PC-9 (cell line): ENCODE data around the gene ZNF362. TPM values are rescaled to one million over a fixed set of nuclear protein-coding genes. Genes with fewer than 3 reads are reported as not detected.
A peak's percentile ranks its signal among the peaks of the same experiment; 100 is the strongest.

ENCODE experiments used
- BruUV-seq: library from RNA; stranded (reverse); fragments of 400-500 nt; replicated peaks from 2 replicates; lab custom pipeline; 2021; lab: Mats Ljungman, UMichigan
- CTCF ChIA-PET: fragments of 300-600 bp; sonication (Branson Sonifier 250); formaldehyde crosslinking; loops from one replicate; lab custom pipeline; 2022; ENCODE audit warnings: antibody characterized with exemption; lab: Charles Lee
- POLR2A ChIA-PET: fragments of 300-600 bp; sonication (Branson Sonifier 250); formaldehyde crosslinking; loops from one replicate; lab custom pipeline; 2022; ENCODE audit warnings: antibody characterized with exemption; ENCODE audit not compliant: unreplicated experiment; lab: Charles Lee
- DNase-seq, 2 experiments: peaks; one replicate each; pipeline versions ENCODE4 v3.0.0 to v3.0.0-alpha.2; 2015 to 2022; ENCODE audit warnings: mixed read lengths in 1 of 2
- H2AFZ ChIP-seq: fragments of 200-600 bp; sonication (generic); 2 replicates; pipeline ENCODE4 v1.8.1; 2017; ENCODE audit warnings: antibody characterized with exemption
- H3F3A ChIP-seq: fragments of 200-600 bp; sonication (generic); 2 replicates; pipeline ENCODE4 v1.8.1; 2017; ENCODE audit warnings: antibody characterized with exemption, mild to moderate bottlenecking, low read depth; ENCODE audit not compliant: insufficient read depth
- H3K27ac ChIP-seq: fragments of 200-600 bp; sonication (generic); 2 replicates; pipeline ENCODE4 v1.6.1; 2016; ENCODE audit warnings: mixed run types
- H3K27me3 ChIP-seq: fragments of 200-600 bp; sonication (generic); 2 replicates; pipeline ENCODE4 v1.6.1; 2016; ENCODE audit warnings: low read depth, mixed run types; ENCODE audit not compliant: insufficient read depth
- H3K36me3 ChIP-seq: fragments of 200-600 bp; sonication (generic); 2 replicates; pipeline ENCODE4 v1.6.1; 2016; ENCODE audit warnings: low read depth, mixed run types
- H3K4me1 ChIP-seq: fragments of 200-600 bp; sonication (generic); replicated peaks from 2 replicates; pipeline ENCODE4 v1.6.1; 2016; ENCODE audit warnings: mixed run types; ENCODE audit not compliant: insufficient read depth
- H3K4me2 ChIP-seq: fragments of 200-600 bp; sonication (generic); 2 replicates; pipeline ENCODE4 v1.6.1; 2017; ENCODE audit warnings: mixed run types
- H3K4me3 ChIP-seq: fragments of 200-600 bp; sonication (generic); 2 replicates; pipeline ENCODE4 v1.6.1; 2016; ENCODE audit warnings: mixed run types
- H3K79me2 ChIP-seq: fragments of 200-600 bp; sonication (generic); 2 replicates; pipeline ENCODE4 v1.6.1; 2017; ENCODE audit warnings: low read depth, mixed run types
- H3K9me2 ChIP-seq: fragments of 200-600 bp; sonication (generic); 2 replicates; pipeline ENCODE4 v1.8.1; 2017; ENCODE audit warnings: mild to moderate bottlenecking; ENCODE audit not compliant: insufficient read depth
- H3K9me3 ChIP-seq: fragments of 200-600 bp; sonication (generic); 2 replicates; pipeline ENCODE4 v1.8.1; 2016; ENCODE audit warnings: low read depth; ENCODE audit not compliant: insufficient read depth
- H4K20me1 ChIP-seq: fragments of 200-600 bp; sonication (generic); 2 replicates; pipeline ENCODE4 v1.8.1; 2017; ENCODE audit not compliant: insufficient read depth
- CTCF ChIP-seq: fragments of 200-600 bp; sonication (generic); conservative IDR thresholded peaks from 2 replicates; pipeline ENCODE4 v1.6.1; 2017; ENCODE audit warnings: mixed run types, antibody characterized with exemption, mild to moderate bottlenecking, moderate library complexity
- EZH2 ChIP-seq: fragments of 200-600 bp; sonication (generic); IDR thresholded peaks from 2 replicates; pipeline ENCODE4 v1.8.0; 2017; ENCODE audit warnings: antibody characterized with exemption, low read depth
- intact Hi-C: fragments of 100-400 bp; cut with micrococcal nuclease; formaldehyde crosslinking; loops from one replicate; pipeline ENCODE4 v1.10.0; 2022; ENCODE audit not compliant: unreplicated experiment
- total RNA-seq: library from RNA; stranded (reverse); gene quantifications from 2 replicates; pipeline ENCODE4 v1.2.3, GENCODE V29; 2021

ZNF362 gene
- total RNA-seq, 1 experiment from 2014 or later = 33.1 TPM

DNA sequence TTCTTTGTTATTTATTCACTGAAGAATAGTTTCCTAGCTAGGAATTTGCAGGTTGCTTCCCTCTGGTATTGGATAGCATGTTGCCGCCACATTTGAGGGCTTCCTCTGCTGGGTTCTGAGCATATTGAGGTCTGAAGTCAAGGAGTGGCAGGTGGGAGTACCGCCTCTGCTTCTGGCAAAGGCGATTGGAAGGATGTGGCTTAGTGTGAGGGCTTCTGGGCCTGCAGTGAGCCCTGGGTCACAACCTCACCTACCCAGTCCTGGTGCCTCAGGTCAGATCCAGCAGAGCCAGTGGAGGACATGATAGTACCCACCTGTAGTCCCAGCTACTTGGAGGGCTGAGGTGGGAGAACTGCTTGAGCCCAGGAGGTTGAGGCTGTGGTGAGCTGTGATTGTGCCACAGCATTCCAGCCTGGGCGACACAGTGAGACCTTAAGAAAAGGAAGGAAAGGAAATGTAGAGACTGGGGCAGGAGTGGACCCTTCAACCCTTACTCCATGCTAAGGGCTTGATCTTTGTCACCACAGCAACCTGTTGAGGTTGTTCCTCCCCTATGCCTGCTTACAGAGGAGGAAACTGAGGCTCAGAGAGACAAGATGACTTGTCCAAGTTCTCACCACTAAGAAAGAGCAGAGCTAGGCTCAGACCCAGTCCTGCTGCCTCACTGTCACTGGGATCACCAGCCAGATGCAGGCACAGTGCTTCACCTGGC lies 41.8 kb downstream of the ZNF362 start:
- H2AFZ ChIP-seq = no peak overlapping the region

DNA sequence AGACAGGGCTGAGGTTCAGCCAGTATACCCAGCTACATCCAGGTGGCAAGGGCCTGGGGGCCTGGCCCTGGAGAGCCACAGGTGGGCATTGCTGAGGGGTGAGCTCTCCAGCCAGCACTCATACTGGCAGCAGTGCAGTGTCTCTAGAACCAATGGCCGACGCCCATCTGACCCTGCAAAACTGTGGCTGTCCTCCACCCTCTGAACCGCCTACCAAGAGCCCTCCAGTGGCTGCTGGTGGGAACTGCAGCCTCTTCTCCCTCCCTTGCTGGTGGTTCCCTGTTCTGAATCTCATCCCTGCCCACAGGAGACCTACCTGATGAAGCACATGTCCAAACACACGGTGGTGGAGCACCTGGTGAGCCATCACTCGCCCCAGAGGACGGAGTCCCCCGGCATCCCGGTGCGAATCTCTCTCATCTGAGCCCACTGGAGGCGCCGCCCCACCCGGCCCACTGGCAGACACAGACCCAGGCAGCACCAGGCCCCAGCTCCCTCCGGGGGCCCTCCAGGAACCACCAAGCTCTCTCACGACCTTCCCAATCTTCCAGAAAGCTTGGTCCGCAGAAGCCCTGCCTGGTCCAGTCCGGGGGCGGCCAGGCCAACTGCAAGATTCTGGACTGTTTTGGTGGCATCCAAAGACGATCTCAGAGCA lies 42.5 kb downstream of the ZNF362 start:
- TF ChIP-seq EZH2 = no peak
- peak; percentile 89 for TF ChIP-seq CTCF
- Histone ChIP-seq H3K79me2 (no peaks in the 10 kb centered on the region), H2AFZ (no peak overlapping the region), H3K9me2 (no peaks in the 10 kb centered on the region), H3K9me3 (no peaks in the 10 kb centered on the region), H3F3A (peaks cover 3% of the 10 kb centered on the region; the same call in 1 of the 2 replicates), H3K4me3 (no peak overlapping the region), H3K4me1 (no peaks in the 10 kb centered on the region), H3K36me3 (no peaks in the 10 kb centered on the region), H3K27ac (no peak overlapping the region), H3K27me3 (no peaks in the 10 kb centered on the region), H3K4me2 (no peak overlapping the region), H4K20me1 (no peaks in the 10 kb centered on the region)
- no TSS peak for BruUV-seq
- intact Hi-C loops = loop anchor here (1.0 to 5.0 kb wide), 4 partner anchors 159 to 314 kb away; no protein-coding TSS in a partner anchor
- ChIA-PET POLR2A (no interaction called here), CTCF (no interaction called here)
- peak; percentile 41 to 67 for DNase-seq

More for the DNA sequence above, 41.8 kb downstream of the ZNF362 start:
- TF ChIP-seq CTCF = no peak
- TF ChIP-seq EZH2 = no peak
- Histone ChIP-seq H3K4me2 (no peak overlapping the region), H3K9me2 (no peaks in the 10 kb centered on the region), H3K36me3 (no peaks in the 10 kb centered on the region), H3K9me3 (no peaks in the 10 kb centered on the region), H3K27me3 (no peaks in the 10 kb centered on the region), H3K4me3 (no peak overlapping the region), H3K4me1 (no peaks in the 10 kb centered on the region), H4K20me1 (no peaks in the 10 kb centered on the region), H3F3A (peaks cover 3% of the 10 kb centered on the region; the same call in 1 of the 2 replicates), H3K79me2 (no peaks in the 10 kb centered on the region), H3K27ac (no peak overlapping the region)
- intact Hi-C loops = loop anchor here (1.0 to 5.0 kb wide), 4 partner anchors 159 to 314 kb away; no protein-coding TSS in a partner anchor
- BruUV-seq = no TSS peak
- POLR2A ChIA-PET = no interaction called here
- no peak for DNase-seq
- CTCF ChIA-PET = interaction anchor here (0.6 kb wide), 1 partner anchor 74 kb away, joined by 3 read pairs; no protein-coding TSS in a partner anchor

DNA sequence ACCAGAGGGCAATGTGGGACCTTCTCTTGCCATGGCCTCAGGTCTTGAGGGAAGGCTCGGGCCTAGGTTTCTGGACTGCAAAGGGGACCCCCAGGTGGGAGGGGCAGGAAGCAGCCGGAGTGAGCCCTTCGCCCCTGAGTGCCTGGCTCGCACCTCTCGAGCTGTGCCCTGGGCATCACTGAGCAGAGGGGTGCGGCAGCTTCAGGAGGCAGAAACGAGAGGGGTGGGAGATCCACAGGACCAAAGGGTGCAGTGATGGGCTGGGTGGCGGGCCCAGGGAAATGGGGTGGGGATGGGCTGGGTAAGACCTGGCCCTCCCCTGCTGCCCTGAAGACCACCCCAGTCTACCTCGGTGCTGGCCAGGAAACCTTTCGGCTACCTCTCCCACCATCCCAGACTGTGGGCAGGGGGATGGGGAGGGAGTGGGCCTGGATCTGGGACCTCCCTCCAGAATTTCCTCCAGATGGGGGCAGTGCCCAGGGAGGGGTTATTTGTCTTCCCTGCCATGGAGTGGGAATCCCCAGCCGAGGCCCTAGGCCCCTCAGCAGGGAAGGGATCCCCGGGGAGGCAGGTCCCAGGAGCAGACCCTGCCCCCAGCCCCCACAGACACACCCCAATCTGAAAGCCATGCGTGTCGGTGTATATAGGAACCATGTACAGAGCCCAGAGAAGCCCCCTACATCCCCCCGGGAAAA lies 43.3 kb downstream of the ZNF362 start:
- no peaks in the 10 kb centered on the region for H3K79me2 ChIP-seq
- no peaks in the 10 kb centered on the region for H3K4me1 ChIP-seq
- no peaks in the 10 kb centered on the region for H3K27me3 ChIP-seq
- BruUV-seq = no TSS peak
- peaks cover 3% of the 10 kb centered on the region; the same call in 1 of the 2 replicates for H3F3A ChIP-seq
- H4K20me1 ChIP-seq = no peaks in the 10 kb centered on the region
- no peak for TF ChIP-seq EZH2
- no peak for TF ChIP-seq CTCF
- POLR2A ChIA-PET = no interaction called here
- H3K4me2 ChIP-seq = no peak overlapping the region
- CTCF ChIA-PET = interaction anchor here (0.5 kb wide), 1 partner anchor 118 kb away, joined by 3 read pairs; the partner anchor contains the start of gene TRIM62
- no peak for DNase-seq
- no peaks in the 10 kb centered on the region for H3K9me2 ChIP-seq
- no peak overlapping the region for H3K27ac ChIP-seq
- intact Hi-C loops = loop anchor here (5.0 kb wide), 3 partner anchors 158 to 313 kb away; no protein-coding TSS in a partner anchor
- no peak overlapping the region for H3K4me3 ChIP-seq
- no peaks in the 10 kb centered on the region for H3K36me3 ChIP-seq
- H3K9me3 ChIP-seq = no peaks in the 10 kb centered on the region
- no peak overlapping the region for H2AFZ ChIP-seq
